GM19372 (cell line): Measurements from ENCODE around the gene PLS3.
A peak's percentile ranks its signal among the peaks of the same experiment; 100 is the strongest.
"Not testable (repeated sequence)": the region's sequence is repeated elsewhere in the genome, so short reads cannot be mapped to it uniquely, and the experiment has no call there.

Experiments used
- ATAC-seq: cut with Tn5 transposase; IDR thresholded peaks from one replicate; pipeline ENCODE4 v1.9.1; 2021; ENCODE audit warnings: mild to moderate bottlenecking, low read depth, moderate library complexity; ENCODE audit not compliant: unreplicated experiment

Gene PLS3

DNA sequence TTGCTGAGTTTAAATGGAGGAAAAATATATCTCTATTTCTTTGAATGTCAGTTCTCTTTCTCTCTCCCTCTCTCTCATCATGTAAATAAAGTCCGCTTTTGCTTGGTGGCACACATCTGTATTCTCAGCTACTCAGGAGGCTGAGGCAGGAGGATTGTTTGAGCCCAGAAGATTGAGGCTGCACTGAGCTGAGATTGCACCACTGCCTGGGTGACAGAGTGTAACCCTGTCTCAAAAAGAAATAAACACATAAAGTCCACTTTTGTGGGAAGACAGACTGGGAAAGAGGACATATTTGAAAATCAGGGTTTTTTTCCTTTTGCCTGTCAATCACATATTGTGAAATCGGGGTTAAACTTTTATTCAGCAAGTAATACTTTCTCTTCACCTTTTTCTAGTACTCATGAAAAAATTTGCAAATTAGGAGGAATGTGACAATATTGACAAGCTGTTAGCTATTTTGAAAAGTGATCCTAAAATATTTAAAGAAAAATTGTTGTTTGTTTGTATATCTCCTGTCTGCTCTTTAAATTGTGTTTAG is 42.6 kb downstream of the PLS3 start:
- no peak for ATAC-seq

- ATAC-seq, result no peak
These were observed 45.9 kb downstream of the PLS3 start for GRCh38 chrX:115606861-115607260.

DNA sequence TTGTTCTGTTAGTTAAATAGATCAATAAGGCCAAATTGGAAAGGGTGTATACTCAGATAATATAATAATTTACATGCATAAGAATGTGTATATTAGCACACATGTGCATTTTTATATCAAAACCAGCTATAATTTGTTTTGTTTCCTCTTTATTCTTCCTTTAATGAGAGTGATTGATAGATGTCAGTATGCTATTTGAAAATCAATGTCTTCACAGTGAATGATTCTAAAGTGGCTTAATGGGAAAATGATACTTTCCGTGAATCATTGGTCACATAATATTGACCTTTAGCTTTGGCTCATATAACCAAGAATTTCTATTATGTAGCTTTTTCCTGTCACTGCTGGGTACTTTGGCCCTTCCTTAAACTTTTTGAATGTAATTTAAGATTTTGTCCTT is 48.6 kb downstream of the PLS3 start:
- ATAC-seq, result no peak

DNA sequence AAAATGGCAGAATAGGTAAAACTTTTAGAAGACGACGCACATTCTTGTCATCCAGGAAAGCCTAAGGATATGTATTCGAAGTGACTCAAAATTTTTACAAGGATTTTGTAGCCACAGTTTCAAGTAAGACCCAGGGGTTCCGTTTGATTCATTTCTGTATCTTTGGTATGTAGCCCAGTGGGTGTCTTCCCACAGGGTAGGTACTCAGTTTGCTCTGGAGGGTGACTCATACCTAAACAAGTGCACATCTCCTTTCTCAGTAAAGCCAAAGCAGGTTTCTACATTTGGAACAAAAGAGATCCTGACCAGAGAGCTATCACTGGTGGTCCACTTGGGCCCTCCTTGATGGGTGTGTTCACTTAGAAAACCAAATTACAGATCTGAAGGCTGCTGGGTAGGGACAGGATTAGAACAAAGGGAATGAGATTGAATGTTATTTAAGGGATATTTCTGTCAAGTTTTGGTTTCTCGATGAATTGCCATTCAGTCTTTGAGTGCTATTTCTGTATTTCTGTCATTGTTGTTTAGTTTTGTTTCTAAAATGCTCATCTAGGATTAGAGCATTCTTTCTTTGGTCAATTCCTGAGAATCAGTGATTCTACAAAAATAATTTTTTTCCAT is 56.1 kb downstream of the PLS3 start:
- peak; percentile 98 for ATAC-seq

GRCh38 chrX:115622534-115622933 is 61.6 kb downstream of the PLS3 start:
- ATAC-seq, result no peak

- no peak for ATAC-seq
These were observed 63.9 kb downstream of the PLS3 start for GRCh38 chrX:115624916-115625315.

DNA sequence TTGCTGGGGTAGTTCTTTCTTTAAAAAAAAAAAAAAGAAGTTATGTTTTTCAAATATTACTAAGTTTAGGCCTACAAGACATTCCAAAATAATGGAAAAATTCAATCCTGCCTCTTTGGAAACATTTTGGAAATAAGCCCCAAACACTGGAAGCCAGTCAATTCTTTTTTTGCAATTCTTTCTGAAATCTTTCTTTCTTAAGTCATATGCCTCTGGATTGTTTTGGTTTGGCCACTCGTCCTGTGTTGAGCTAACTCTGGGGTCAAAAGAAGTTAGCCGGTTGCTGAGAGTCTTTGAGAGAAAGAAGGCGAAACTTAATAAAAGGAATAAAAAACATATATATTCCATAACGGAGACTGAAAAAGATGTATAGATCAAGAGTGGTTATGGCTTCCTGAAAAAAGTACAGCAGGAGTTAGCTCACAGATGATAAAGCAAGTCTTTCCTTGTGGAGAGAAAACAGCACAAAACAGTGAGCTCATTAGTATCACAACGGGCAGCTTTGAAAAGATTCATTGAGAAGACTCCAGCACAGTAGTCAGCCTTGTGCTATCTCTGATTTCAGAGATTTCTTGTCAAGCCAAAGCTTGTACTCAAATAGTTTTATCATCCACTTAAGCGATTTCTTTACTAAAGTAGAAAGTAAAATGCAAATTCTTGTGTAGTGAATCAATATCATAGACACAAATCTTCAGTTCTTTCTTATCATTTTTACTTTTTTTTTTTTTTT is 64.8 kb downstream of the PLS3 start:
- no peak for ATAC-seq

DNA sequence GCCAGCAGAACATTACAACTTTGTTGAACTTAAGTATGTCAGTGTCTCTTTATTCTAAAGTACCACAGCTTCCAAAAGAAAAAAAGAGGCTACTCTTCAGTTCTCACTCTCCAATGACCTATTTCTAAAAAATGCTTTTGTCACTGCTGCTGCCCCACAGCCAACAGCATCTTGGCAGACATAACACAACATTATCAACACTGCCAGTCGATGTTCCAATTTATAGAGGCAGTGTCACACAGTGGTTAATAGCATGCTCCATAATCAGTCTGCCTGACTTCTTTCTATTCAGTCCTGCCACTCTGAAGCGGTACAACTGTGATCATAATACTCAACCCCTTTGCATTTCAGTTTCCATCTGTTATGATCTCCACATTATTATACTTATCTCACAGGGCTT is 69.2 kb downstream of the PLS3 start:
- no peak for ATAC-seq

GRCh38 chrX:115632455-115632854 is 71.5 kb downstream of the PLS3 start:
- ATAC-seq, result no peak

- ATAC-seq, result not testable (repeated sequence)
These were observed 72.4 kb downstream of the PLS3 start for GRCh38 chrX:115633397-115633796.

DNA sequence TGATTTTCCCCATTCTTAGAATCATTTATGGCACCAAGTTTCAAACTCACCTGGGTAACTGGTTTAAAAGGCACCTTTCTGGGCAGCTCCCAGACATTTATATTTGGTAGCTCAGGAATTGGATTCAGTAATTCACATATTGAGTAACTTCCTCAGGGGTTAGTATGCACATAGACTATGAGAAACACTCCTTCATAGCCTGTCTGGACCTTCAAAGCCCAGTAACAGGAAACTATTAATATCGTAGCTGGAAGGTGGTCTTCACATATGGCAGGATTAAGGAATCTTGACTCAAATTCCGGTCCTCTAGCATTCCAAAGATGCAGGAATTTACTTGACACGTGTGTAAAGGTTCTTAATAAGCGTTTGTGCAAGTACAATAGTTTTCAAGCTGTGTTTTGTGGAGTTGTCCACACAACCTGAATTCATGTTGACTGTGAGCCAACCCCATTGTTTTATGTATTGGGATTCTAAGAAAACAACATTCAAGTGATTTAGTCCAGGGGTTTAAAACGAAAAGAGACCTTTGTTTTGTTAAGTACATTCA is 78.4 kb downstream of the PLS3 start:
- ATAC-seq, result no peak

GRCh38 chrX:115642311-115642710 is 81.3 kb downstream of the PLS3 start:
- ATAC-seq, result no peak

DNA sequence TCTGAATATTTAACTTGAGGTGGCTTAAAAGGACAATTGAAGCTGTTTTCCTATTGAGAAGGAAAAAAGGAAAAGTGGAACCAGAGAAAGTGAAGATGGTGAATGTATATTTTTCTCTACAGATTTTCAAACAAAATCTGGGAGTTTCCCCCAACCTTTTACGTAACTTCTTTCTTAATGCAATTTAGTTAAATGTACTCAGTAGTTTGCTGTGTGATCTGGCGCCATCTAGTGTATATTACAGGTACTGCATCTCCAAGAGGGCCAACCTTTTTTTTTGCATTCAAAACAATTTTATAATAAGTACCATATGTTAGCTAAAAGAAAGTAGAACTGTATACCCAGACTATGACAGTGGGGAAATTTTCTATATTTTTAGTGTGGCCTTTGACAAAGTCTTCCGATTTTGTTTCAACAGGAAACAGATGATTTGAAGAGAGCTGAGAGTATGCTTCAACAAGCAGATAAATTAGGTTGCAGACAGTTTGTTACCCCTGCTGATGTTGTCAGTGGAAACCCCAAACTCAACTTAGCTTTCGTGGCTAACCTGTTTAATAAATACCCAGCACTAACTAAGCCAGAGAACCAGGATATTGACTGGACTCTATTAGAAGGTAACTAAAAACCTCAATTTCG is 82.0 kb downstream of the PLS3 start:
- no peak for ATAC-seq

DNA sequence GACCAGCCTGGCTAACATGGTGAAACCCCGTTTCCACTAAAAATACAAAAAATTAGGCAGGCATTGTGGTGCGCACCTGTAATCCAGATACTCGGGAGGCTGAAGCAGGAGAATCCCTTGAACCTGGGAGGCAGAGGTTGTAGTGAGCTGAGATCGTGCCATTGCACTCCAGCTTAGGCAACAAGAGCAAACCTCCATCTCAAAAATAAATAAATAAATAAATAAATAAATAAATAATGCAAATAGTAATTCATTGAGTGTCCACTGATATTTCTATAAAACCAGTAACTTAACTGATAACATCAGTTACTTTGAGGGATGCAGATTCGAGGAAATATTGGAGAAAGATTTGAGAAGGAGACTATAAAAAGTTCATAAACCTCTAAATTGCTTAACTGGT is 83.4 kb downstream of the PLS3 start:
- not testable (repeated sequence) for ATAC-seq

GRCh38 chrX:115649461-115650063 is 88.6 kb downstream of the PLS3 start:
- no peak for ATAC-seq

GRCh38 chrX:115650449-115650848 is 89.5 kb downstream of the PLS3 start:
- ATAC-seq, result no peak

GRCh38 chrX:115650916-115651315 is 89.9 kb downstream of the PLS3 start:
- no peak for ATAC-seq

DNA sequence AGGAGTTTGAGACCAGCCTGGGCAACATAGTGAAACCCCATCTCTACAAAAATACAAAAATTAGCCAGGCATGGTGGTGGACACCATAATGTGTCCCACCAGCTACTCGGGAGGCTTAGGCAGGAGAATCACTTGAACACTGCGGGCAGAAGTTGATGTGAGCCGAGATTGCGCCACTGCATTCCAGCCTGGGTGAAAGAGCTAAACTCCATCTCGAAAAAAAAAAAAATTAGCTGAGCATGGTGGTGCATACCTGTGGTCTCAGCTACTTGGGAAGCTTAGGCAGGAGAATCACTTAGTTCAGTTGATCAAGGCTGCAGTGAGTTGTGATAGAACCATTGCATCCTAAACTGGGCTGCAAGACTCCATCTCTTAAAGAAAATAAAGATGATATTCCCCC is 91.2 kb downstream of the PLS3 start:
- no peak for ATAC-seq

GRCh38 chrX:115665122-115665521 is 104.1 kb downstream of the PLS3 start:
- ATAC-seq, result no peak

DNA sequence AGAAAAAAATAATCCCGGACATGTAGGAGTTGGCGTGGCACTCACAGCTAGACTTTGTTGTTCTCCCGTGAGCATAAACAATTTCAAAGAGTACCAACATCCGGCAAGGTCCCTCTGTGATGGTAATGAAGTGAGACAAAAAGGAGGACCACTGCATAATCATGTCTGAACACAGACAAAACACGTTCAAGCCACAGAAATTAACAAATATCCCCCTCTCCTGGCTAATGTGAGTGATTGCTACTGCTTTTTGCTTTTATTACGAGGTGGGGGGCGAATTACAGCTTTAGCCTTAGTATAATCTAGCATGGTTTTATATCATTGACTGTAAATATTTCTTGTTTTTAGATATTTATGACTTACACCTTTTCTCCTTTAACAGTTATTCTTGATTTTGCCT is 118.5 kb downstream of the PLS3 start:
- ATAC-seq, result no peak

- no peak for ATAC-seq
These were observed 126.6 kb downstream of the PLS3 start for GRCh38 chrX:115687595-115687994.
